ENCODE measurements around the gene MMRN2. TPM values are rescaled to one million over a fixed set of nuclear protein-coding genes. Genes with fewer than 3 reads are reported as not detected.

Gene MMRN2
- total RNA-seq, 3 donors from 2014 or later: 5.7 to 11.5 (median 8.3) TPM

DNA sequence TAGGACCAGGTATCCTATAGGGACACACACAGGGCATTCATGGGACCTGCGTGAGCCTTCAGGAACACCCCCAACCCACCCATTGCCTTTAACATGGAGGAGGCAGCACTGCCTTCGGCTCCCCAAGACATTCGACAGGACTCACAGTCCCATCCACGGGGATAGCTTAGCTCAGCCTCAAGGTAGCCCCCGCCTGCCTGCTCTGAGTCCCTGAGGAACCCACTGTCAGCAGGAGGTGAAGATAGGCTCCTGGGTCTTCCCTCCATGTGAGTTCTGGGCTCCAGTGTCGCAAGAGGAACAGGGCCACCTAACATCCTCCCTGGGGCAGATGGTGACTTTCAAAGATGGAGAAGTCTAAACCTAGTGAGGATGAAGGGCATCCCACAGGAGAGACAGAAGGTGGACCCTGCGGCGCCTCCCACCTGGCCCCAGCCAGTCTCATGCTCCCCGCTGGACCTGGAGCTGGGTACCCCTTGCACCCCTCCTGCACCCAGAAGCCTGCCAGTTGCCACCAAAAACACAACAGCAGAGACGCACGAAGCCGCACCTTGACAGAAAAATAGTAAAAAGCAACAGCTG is 6.0 kb upstream of the MMRN2 start:
- H3K4me1 ChIP-seq (ENCODE audit: low read depth): peaks cover 10% of the 10 kb centered on the region
- TF ChIP-seq, protein P1, sequence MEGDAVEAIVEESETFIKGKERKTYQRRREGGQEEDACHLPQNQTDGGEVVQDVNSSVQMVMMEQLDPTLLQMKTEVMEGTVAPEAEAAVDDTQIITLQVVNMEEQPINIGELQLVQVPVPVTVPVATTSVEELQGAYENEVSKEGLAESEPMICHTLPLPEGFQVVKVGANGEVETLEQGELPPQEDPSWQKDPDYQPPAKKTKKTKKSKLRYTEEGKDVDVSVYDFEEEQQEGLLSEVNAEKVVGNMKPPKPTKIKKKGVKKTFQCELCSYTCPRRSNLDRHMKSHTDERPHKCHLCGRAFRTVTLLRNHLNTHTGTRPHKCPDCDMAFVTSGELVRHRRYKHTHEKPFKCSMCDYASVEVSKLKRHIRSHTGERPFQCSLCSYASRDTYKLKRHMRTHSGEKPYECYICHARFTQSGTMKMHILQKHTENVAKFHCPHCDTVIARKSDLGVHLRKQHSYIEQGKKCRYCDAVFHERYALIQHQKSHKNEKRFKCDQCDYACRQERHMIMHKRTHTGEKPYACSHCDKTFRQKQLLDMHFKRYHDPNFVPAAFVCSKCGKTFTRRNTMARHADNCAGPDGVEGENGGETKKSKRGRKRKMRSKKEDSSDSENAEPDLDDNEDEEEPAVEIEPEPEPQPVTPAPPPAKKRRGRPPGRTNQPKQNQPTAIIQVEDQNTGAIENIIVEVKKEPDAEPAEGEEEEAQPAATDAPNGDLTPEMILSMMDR (IDR thresholded peaks at IDR 0.05): no peak
- H3K36me3 ChIP-seq (ENCODE audit: low read depth): no peaks in the 10 kb centered on the region
- intact Hi-C loops (cut with DNase I, micrococcal nuclease): no loop called here
- H3K9me3 ChIP-seq: no peaks in the 10 kb centered on the region
- peak in 1 of 3 donors; percentile 18 for DNase-seq
- H3K4me3 ChIP-seq: no peak overlapping the region
- no peak for ATAC-seq

DNA sequence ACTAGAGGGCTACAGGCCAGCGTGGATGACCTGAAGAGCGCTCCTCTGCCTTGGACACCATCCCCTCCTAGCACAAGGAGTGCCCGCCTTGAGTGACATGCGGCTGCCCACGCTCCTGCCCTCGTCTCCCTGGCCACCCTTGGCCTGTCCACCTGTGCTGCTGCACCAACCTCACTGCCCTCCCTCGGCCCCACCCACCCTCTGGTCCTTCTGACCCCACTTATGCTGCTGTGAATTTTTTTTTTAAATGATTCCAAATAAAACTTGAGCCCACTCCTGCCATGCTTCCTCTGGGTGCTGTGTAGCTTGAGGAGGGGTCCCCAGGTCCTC is 5.5 kb upstream of the MMRN2 start:
- Histone ChIP-seq H3K4me3 (no peak overlapping the region), H3K9me3 (no peaks in the 10 kb centered on the region), H3K36me3 (ENCODE audit: low read depth) (no peaks in the 10 kb centered on the region), H3K4me1 (ENCODE audit: low read depth) (peaks cover 9% of the 10 kb centered on the region)
- ATAC-seq (no peak), DNase-seq (peak in 2 of 3 donors; percentile 15 to 28)
- intact Hi-C loops (cut with DNase I, micrococcal nuclease): no loop called here
- TF ChIP-seq, protein P1 (IDR thresholded peaks at IDR 0.05): no peak

DNA sequence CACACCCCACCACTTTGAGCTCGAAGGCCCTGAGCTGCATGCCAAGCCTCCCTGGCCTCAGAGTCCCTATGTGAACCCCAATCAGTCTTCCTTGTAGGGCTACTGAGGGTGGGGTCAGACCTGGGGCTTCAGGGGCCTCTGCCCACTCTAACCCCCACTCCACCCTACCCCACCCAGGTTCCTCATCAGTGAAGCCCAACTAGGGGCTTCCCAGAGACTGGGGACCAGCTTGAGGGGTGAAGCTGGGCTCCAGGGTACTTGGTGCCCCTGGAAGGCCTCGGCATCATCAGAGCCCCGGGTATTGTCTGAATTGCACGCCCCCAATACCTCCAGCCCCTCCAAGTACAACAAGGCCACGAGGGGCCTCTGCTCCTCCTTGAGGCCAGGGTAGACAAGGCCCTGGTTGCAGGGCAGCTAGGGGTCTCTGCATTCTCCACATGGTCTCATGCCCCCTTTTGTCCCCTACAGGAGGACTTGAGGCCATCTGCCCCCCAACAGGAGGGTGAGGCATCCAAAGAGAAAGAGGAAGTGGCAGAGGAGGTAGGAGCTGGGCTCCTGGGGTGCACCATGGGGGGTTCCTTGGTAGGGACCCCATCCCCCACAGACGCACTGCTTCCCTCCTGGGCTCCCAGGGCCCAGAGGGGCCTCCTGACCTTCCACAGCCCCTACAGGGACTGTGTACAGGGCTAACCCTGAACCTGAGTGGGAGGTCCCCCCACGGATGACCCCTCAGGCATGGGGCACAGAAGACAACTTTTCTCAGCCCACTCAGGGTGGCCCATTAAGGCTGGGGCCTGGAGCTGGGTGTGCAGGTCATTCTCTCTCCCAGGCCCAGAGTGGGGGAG is 4.9 kb upstream of the MMRN2 start:
- Histone ChIP-seq H3K36me3 (ENCODE audit: low read depth) (no peaks in the 10 kb centered on the region), H3K4me3 (no peak overlapping the region), H3K4me1 (ENCODE audit: low read depth) (peaks cover 3% of the 10 kb centered on the region), H3K9me3 (no peaks in the 10 kb centered on the region)
- intact Hi-C loops (cut with DNase I, micrococcal nuclease): no loop called here
- ATAC-seq (no peak), DNase-seq (peak in 2 of 3 donors; percentile 15 to 17)
- TF ChIP-seq, protein P1 (IDR thresholded peaks at IDR 0.05): no peak

DNA sequence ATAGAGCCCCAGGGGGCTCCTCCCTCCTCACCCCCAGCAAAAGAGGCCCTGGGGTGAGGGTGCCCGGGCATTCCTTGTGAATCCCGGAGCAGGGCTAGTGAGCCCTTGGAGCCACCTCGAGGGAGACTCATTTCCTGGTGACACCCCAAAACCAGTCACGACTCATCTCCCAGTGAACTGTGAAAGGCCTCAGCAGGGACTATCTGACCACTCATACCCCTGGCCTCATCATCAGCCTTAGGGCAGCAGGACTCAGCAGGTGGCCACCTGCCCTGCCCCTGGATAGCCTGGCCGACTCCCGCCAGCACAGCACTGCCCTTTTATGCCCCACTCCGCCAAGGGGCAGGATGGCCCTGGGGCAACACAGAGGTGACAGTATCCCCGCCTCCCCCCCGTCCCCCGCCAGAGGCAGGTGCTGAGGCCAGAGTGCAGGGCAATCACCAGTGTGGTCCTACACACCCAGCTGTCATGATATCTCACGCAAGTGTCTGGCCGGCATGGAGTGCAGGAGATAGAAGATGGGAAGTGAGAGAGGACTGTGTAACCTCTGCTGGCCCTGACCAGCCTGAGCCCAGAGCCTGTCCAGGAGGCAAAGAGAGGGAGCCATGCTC is 4.2 kb upstream of the MMRN2 start:
- Histone ChIP-seq H3K9me3 (no peaks in the 10 kb centered on the region), H3K36me3 (ENCODE audit: low read depth) (no peaks in the 10 kb centered on the region), H3K4me1 (ENCODE audit: low read depth) (no peaks in the 10 kb centered on the region), H3K4me3 (no peak overlapping the region)
- intact Hi-C loops (cut with DNase I, micrococcal nuclease): no loop called here
- TF ChIP-seq, protein P1 (IDR thresholded peaks at IDR 0.05): no peak
- DNase-seq (peak in 1 of 3 donors; percentile 22), ATAC-seq (no peak)

DNA sequence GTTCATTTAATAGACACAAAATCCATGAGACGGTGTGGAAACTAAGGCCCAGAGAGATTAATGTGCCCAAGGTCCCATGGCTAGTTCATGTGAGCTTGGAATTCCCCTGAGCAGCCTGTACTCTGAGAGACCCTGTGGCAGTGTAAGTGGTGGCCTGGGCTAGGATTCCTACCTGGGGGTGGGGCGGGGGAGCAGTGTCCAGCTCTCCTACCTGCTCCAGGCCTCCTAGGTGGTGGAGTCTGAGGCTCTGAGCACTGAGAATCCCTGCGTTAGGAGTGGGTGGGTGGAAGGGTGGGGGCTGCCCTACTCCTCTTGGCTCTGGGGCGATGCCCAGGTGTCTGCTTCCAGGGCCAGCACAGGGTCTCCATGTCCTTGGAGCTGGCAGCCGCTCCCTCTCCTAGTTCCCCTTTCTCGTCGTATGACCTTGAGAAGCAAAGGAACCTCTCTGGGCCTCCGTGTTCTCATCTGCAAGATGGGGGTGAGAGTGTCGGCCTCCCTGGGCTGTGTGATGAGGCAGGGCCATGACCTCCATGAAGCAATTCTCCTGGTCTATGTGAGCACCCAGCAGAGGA is 3.5 kb upstream of the MMRN2 start:
- intact Hi-C loops (cut with DNase I, micrococcal nuclease): no loop called here
- Histone ChIP-seq H3K36me3 (ENCODE audit: low read depth) (no peaks in the 10 kb centered on the region), H3K4me3 (no peak overlapping the region), H3K9me3 (no peaks in the 10 kb centered on the region), H3K4me1 (ENCODE audit: low read depth) (no peaks in the 10 kb centered on the region)
- TF ChIP-seq, protein P1 (IDR thresholded peaks at IDR 0.05): no peak
- DNase-seq (peak in 1 of 3 donors; percentile 20), ATAC-seq (no peak)

Data from mucosa of descending colon (tissue), 3 donors.